ENCODE measurements around the gene S100A11. TPM values are rescaled to one million over a fixed set of nuclear protein-coding genes. Genes with fewer than 3 reads are reported as not detected.

S100A11 gene
- total RNA-seq, 2 donors from 2014 or later, result 59.0 to 172 TPM

GRCh38 chr1:151993084-151993733 lies 43.6 kb downstream of the S100A11 start:
- TF ChIP-seq CTCF (IDR thresholded peaks at IDR 0.05), result no peak
- Histone ChIP-seq H3K27ac (peak overlapping the region; percentile 94 to 96), H3K27me3 (no peaks in the 10 kb centered on the region), H3K4me3 (peak overlapping the region; percentile 88 to 94), H3K4me1 (peaks cover 4 to 59% of the 10 kb centered on the region in 2 donors), H3K9me3 (no peaks in the 10 kb centered on the region), H3K36me3 (no peaks in the 10 kb centered on the region)
- DNase-seq (ENCODE audit: low spot score), result no peak

- TF ChIP-seq CTCF (IDR thresholded peaks at IDR 0.05), result no peak
- DNase-seq (ENCODE audit: low spot score), result peak; percentile 95
- peak overlapping the region; percentile 88 to 94 for H3K4me3 ChIP-seq
- no peaks in the 10 kb centered on the region for H3K36me3 ChIP-seq
- H3K9me3 ChIP-seq, result no peaks in the 10 kb centered on the region
- no peaks in the 10 kb centered on the region for H3K27me3 ChIP-seq
- peak overlapping the region; percentile 94 to 96 for H3K27ac ChIP-seq
- H3K4me1 ChIP-seq, result peaks cover 4 to 66% of the 10 kb centered on the region in 2 donors
Measured at GRCh38 chr1:151992303-151993083, 44.3 kb downstream of the S100A11 start.

GRCh38 chr1:151991663-151992302 lies 45.0 kb downstream of the S100A11 start:
- no peak for DNase-seq (ENCODE audit: low spot score)
- H3K36me3 ChIP-seq, result no peaks in the 10 kb centered on the region
- no peak for TF ChIP-seq CTCF (IDR thresholded peaks at IDR 0.05)
- H3K27ac ChIP-seq, result peak overlapping the region; percentile 94 to 96
- H3K4me3 ChIP-seq, result peak overlapping the region; percentile 88 to 94
- no peaks in the 10 kb centered on the region for H3K9me3 ChIP-seq
- H3K27me3 ChIP-seq, result no peaks in the 10 kb centered on the region
- peaks cover 4 to 67% of the 10 kb centered on the region in 2 donors for H3K4me1 ChIP-seq

GRCh38 chr1:151990856-151991198 lies 46.0 kb downstream of the S100A11 start:
- no peak for DNase-seq (ENCODE audit: low spot score)
- Histone ChIP-seq H3K4me1 (peaks cover 4 to 67% of the 10 kb centered on the region in 2 donors), H3K27me3 (no peaks in the 10 kb centered on the region)

More at GRCh38 chr1:151990856-151991198, 46.0 kb downstream of the S100A11 start:
- no peaks in the 10 kb centered on the region for H3K9me3 ChIP-seq
- no peak for TF ChIP-seq CTCF (IDR thresholded peaks at IDR 0.05)
- peak overlapping the region; percentile 43 to 96 for H3K27ac ChIP-seq
- peaks cover 9% of the 10 kb centered on the region for H3K36me3 ChIP-seq
- H3K4me3 ChIP-seq, result peak overlapping the region in 1 of 2 donors; percentile 94

All from right atrium auricular region (tissue), 2 donors.